K562 (cell line): ENCODE results near the gene IDH3G. TPM values are rescaled to one million over a fixed set of nuclear protein-coding genes. Genes with fewer than 3 reads are reported as not detected.

Experiments used
- ATF1 ChIP-seq, 2 experiments: fragments of 450-650 bp in 1 of 2; IDR thresholded peaks; 2 replicates each; pipeline ENCODE4 v1.6.1; 2016; ENCODE audit warnings: missing compliant biosample characterization in 1 of 2, missing genetic modification characterization in 1 of 2
- CBFA2T2 ChIP-seq: fragments of 450-650 bp; conservative IDR thresholded peaks from 2 replicates; pipeline ENCODE4 v1.6.1; 2017; ENCODE audit warnings: mild to moderate bottlenecking
- EP300 ChIP-seq: IDR thresholded peaks from 2 replicates; pipeline ENCODE4 v1.6.1; 2012; ENCODE audit warnings: low read length, improper control_type of control experiment
- FOXJ2 ChIP-seq: fragments of 200-800 bp; sonication (Bioruptor generic); IDR thresholded peaks from 2 replicates; pipeline ENCODE4 v1.6.1; 2016; ENCODE audit warnings: missing genetic modification characterization, missing compliant biosample characterization
- HOMEZ ChIP-seq: fragments of 250-450 bp; sonication (Bioruptor Pico); IDR thresholded peaks from 2 replicates; pipeline ENCODE4 v1.4.0; 2020; ENCODE audit warnings: mild to moderate bottlenecking, moderate library complexity
- NFATC3 ChIP-seq: fragments of 450-650 bp; IDR thresholded peaks from 2 replicates; pipeline ENCODE4 v1.6.1; 2017; ENCODE audit warnings: mild to moderate bottlenecking
- RCOR1 ChIP-seq, 2 experiments: IDR thresholded peaks; 2 replicates each; pipeline ENCODE4 v1.6.1; 2012; ENCODE audit warnings: low read depth in 2 of 2, low read length in 2 of 2, borderline replicate concordance in 1 of 2, improper control_type of control experiment in 1 of 2
- TEAD4 ChIP-seq, 2 experiments: sonication (generic) in 1 of 2; formaldehyde crosslinking in 1 of 2; IDR thresholded peaks; 2 replicates each; pipeline versions ENCODE4 v1.6.1 to v1.8.0; 2012 to 2022; ENCODE audit warnings: borderline replicate concordance in 1 of 2, inconsistent platforms in 1 of 2, low read length in 1 of 2, mild to moderate bottlenecking in 1 of 2, missing genetic modification reagents in 1 of 2
- XRCC5 ChIP-seq: fragments of 200-400 bp; formaldehyde crosslinking; IDR thresholded peaks from 2 replicates; pipeline ENCODE4 v1.6.1; 2017; ENCODE audit warnings: low read depth, mild to moderate bottlenecking, low read length
- ZNF717 ChIP-seq: fragments of 250-450 bp; sonication (Bioruptor Pico); IDR thresholded peaks from 2 replicates; pipeline ENCODE4 v1.5.0; 2021
- polyA plus RNA-seq, 8 experiments: library from polyadenylated mRNA; depleted of rRNA in 4 of 8; stranded (reverse) in 5 of 8; unstranded in 3 of 8; fragments of >200 nt; fragmentation: Nextera tagmentation in 2 of 8; fragmentation: Illumina TruSeq in 1 of 8; extraction: Ambion mirVana in 2 of 8; extraction: Trizol in 1 of 8; gene quantifications; 2 replicates each; pipeline versions ENCODE4 v1.2.1 to v1.2.3, GENCODE V29; 2011 to 2014; ENCODE audit warnings: inconsistent platforms in 1 of 8, missing spikeins in 1 of 8
- total RNA-seq, 7 experiments: library from RNA; depleted of rRNA in 6 of 7; stranded (reverse); fragments of >200 nt in 6 of 7; fragmentation: Illumina TruSeq in 2 of 7; extraction: Trizol in 2 of 7; gene quantifications; 2 replicates each; pipeline versions ENCODE4 v1.2.1 to v1.2.3, GENCODE V29; 2011 to 2021; ENCODE audit warnings: low replicate concordance in 1 of 7
- TF ChIP-seq, protein P1 (sequence below): fragments of 200-800 bp; sonication (Bioruptor generic); IDR thresholded peaks from 2 replicates; pipeline ENCODE4 v1.6.1; 2017; ENCODE audit warnings: missing genetic modification characterization, missing compliant biosample characterization

The IDH3G gene
- total and polyA plus RNA-seq, 9 of the 15 experiments (the other 6 are each of a cell fraction or from before 2014, with no cell fraction given), result 24.3 to 72.5 (median 37.9) TPM

GRCh38 chrX:153791104-153791852, 2.9 kb downstream of the IDH3G start (continued):
- peak; percentile 22; the same call in 1 of the 2 replicates for TF ChIP-seq EP300
- TF ChIP-seq NFATC3, result no peak
- no peak for TF ChIP-seq HOMEZ
- TF ChIP-seq ZNF717, result no peak
- TF ChIP-seq RCOR1 (IDR thresholded peaks at IDR 0.05; ENCODE audit: borderline replicate concordance in 1 of 2, low read depth in 2 of 2, low read length in 2 of 2), result peak in 1 of 2 experiments; percentile 64; a peak in 2 of 4 replicates
- no peak for TF ChIP-seq XRCC5
- TF ChIP-seq CBFA2T2, result 0 out of 2 replicates have a peak, but pooled peaks have one; percentile 24
- TF ChIP-seq, protein P1, sequence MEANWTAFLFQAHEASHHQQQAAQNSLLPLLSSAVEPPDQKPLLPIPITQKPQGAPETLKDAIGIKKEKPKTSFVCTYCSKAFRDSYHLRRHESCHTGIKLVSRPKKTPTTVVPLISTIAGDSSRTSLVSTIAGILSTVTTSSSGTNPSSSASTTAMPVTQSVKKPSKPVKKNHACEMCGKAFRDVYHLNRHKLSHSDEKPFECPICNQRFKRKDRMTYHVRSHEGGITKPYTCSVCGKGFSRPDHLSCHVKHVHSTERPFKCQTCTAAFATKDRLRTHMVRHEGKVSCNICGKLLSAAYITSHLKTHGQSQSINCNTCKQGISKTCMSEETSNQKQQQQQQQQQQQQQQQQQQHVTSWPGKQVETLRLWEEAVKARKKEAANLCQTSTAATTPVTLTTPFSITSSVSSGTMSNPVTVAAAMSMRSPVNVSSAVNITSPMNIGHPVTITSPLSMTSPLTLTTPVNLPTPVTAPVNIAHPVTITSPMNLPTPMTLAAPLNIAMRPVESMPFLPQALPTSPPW, result peak; percentile 31; the same call in 1 of the 2 replicates
- TF ChIP-seq TEAD4 (IDR thresholded peaks at IDR 0.05; ENCODE audit: low read length), result 0 out of 2 replicates have a peak, but pooled peaks have one; percentile 11
- no peak for TF ChIP-seq TEAD4 (CRISPR knock-in tag; IDR thresholded peaks at IDR 0.05; ENCODE audit: borderline replicate concordance)
- peak; percentile 71 for TF ChIP-seq FOXJ2 (tag)
- TF ChIP-seq ATF1 (CRISPR knock-in tag; IDR thresholded peaks at IDR 0.05), result no peak
- TF ChIP-seq ATF1 (tag; IDR thresholded peaks at IDR 0.05), result 0 out of 2 replicates have a peak, but pooled peaks have one; percentile 10
